B cell (primary cell): ENCODE data around the gene CACNA1A. TPM values are rescaled to one million over a fixed set of nuclear protein-coding genes. Genes with fewer than 3 reads are reported as not detected.

Source experiments
- ATAC-seq: fragments of 200-7000 bp; cut with Tn5 transposase; one replicate; pipeline ENCODE4 v1.10.0; 2021; ENCODE audit warnings: low read depth, mild to moderate bottlenecking, moderate number of reproducible peaks, moderate library complexity
- CTCF ChIA-PET: fragments of 350-600 bp; sonication (Branson Sonifier 250); formaldehyde crosslinking; loops from one replicate; lab custom pipeline; 2021; ENCODE audit warnings: antibody characterized with exemption, inconsistent platforms; lab: Charles Lee
- POLR2A ChIA-PET: fragments of 350-600 bp; sonication (Branson Sonifier 250); formaldehyde crosslinking; loops from one replicate; lab custom pipeline; 2021; ENCODE audit warnings: antibody characterized with exemption; lab: Charles Lee
- DNase-seq: peaks from one replicate; pipeline ENCODE4 v3.0.0; 2013
- H2AFZ ChIP-seq: 2 replicates; pipeline ENCODE4 v1.6.1; 2012; ENCODE audit warnings: mild to moderate bottlenecking, low read depth, low read length; ENCODE audit not compliant: insufficient read depth, poor library complexity, severe bottlenecking
- H3K27ac ChIP-seq, 2 donors: 1 replicate in 1 of 2; 2 replicates in 1 of 2; pipeline ENCODE4 v1.5.1; 2012 to 2013; ENCODE audit warnings: low read length in 2 of 2, mild to moderate bottlenecking in 2 of 2, moderate library complexity in 1 of 2
- H3K27me3 ChIP-seq, 4 experiments: fragments of 200-600 bp in 1 of 4; sonication (generic) in 1 of 4; replicated peaks in 1 of 4; 1 replicate in 2 of 4; 2 replicates in 2 of 4; pipeline versions ENCODE4 v1.6.1 to v1.7.0; 2013 to 2016; ENCODE audit warnings: low read length in 3 of 4, mild to moderate bottlenecking in 2 of 4, mixed read lengths in 1 of 4, moderate library complexity in 1 of 4; ENCODE audit not compliant: insufficient read depth in 4 of 4, control insufficient read depth in 3 of 4; ENCODE audit errors: control extremely low read depth in 1 of 4
- H3K36me3 ChIP-seq, 2 experiments: replicated peaks in 1 of 2; 1 replicate in 1 of 2; 2 replicates in 1 of 2; pipeline versions ENCODE4 v1.6.1 to v1.7.1; 2013; ENCODE audit warnings: low read length in 1 of 2; ENCODE audit not compliant: insufficient read depth in 2 of 2, control insufficient read depth in 1 of 2; ENCODE audit errors: control extremely low read depth in 1 of 2, extremely low read depth in 1 of 2
- H3K4me1 ChIP-seq, 2 donors: fragments of 200-600 bp in 1 of 2; sonication (generic) in 1 of 2; 1 replicate in 1 of 2; 2 replicates in 1 of 2; pipeline versions ENCODE4 v1.5.1 to v1.6.1; 2013 to 2017; ENCODE audit warnings: low read length in 2 of 2; ENCODE audit not compliant: control insufficient read depth in 2 of 2, insufficient read depth in 2 of 2
- H3K4me2 ChIP-seq: replicated peaks from 2 replicates; pipeline ENCODE3; 2012; ENCODE audit warnings: mild to moderate bottlenecking, low read depth, low read length; ENCODE audit not compliant: poor library complexity, severe bottlenecking
- H3K4me3 ChIP-seq, 5 experiments: fragments of 200-600 bp in 1 of 5; sonication (generic) in 1 of 5; 1 replicate in 3 of 5; 2 replicates in 2 of 5; pipeline versions ENCODE4 v1.5.1 to v1.7.0; 2011 to 2016; ENCODE audit warnings: low read length in 4 of 5, mild to moderate bottlenecking in 4 of 5, low read depth in 2 of 5, control low read depth in 1 of 5, moderate library complexity in 1 of 5; ENCODE audit not compliant: insufficient read depth in 1 of 5; ENCODE audit errors: control extremely low read depth in 1 of 5, extremely low read depth in 1 of 5
- H3K79me2 ChIP-seq: fragments of 200-600 bp; sonication (generic); one replicate; pipeline ENCODE4 v1.6.0; 2016; ENCODE audit warnings: low read length; ENCODE audit not compliant: control insufficient read depth, insufficient read depth
- H3K9ac ChIP-seq: fragments of 200-600 bp; sonication (generic); 2 replicates; pipeline ENCODE4 v1.6.1; 2017; ENCODE audit warnings: mild to moderate bottlenecking, low read length, moderate library complexity
- H3K9me3 ChIP-seq, 3 donors: one replicate each; pipeline versions ENCODE4 v1.6.1 to v1.7.1; 2013; ENCODE audit warnings: low read length in 2 of 3; ENCODE audit not compliant: control insufficient read depth in 2 of 3, insufficient read depth in 1 of 3; ENCODE audit errors: control extremely low read depth in 1 of 3
- H4K20me1 ChIP-seq: 2 replicates; pipeline ENCODE4 v1.6.0; 2012; ENCODE audit warnings: mild to moderate bottlenecking, low read length; ENCODE audit not compliant: insufficient read depth, control insufficient read depth, poor library complexity, severe bottlenecking
- H3K27ac Mint-ChIP-seq: one replicate; pipeline ENCODE4 v1.8.0; 2021; ENCODE audit warnings: mixed read lengths
- H3K27me3 Mint-ChIP-seq: one replicate; pipeline ENCODE4 v1.8.0; 2021; ENCODE audit warnings: mixed read lengths
- H3K4me1 Mint-ChIP-seq: one replicate; pipeline ENCODE4 v1.8.0; 2021; ENCODE audit warnings: mixed read lengths
- H3K4me3 Mint-ChIP-seq: one replicate; pipeline ENCODE4 v1.8.0; 2021; ENCODE audit warnings: mixed read lengths
- H3K9me3 Mint-ChIP-seq: one replicate; pipeline ENCODE4 v1.8.0; 2022; ENCODE audit warnings: mixed read lengths; ENCODE audit not compliant: insufficient read depth
- EZH2 ChIP-seq: IDR thresholded peaks from 2 replicates; pipeline ENCODE4 v1.6.1; 2012; ENCODE audit warnings: borderline replicate concordance, low read depth, mild to moderate bottlenecking, moderate library complexity, low read length; ENCODE audit not compliant: insufficient read depth, poor library complexity, severe bottlenecking
- WGBS: methylation state at CpG from one replicate; pipeline ENCODE4 v1.1.5; 2013; ENCODE audit warnings: missing lambda C conversion rate; ENCODE audit not compliant: insufficient coverage; 5-methylcytosine and 5-hydroxymethylcytosine counted together
- intact Hi-C: fragments of 100-400 bp; cut with micrococcal nuclease; formaldehyde crosslinking; loops from one replicate; pipeline ENCODE4 v1.10.0; 2022
- polyA plus RNA-seq: library from polyadenylated mRNA; depleted of rRNA; stranded (reverse); fragments of >200 nt; gene quantifications from 2 replicates; pipeline ENCODE4 v1.2.3, GENCODE V29; 2012
- total RNA-seq, 2 donors: library from RNA; stranded (reverse); fragments of 120-200 nt in 1 of 2; gene quantifications; 1 replicate in 1 of 2; 2 replicates in 1 of 2; pipeline versions ENCODE4 v1.2.3 to v1.2.4, GENCODE V29; 2013 to 2022
- TF ChIP-seq, protein P1 (sequence below): fragments of 200-600 bp; IDR thresholded peaks from one replicate; pipeline ENCODE4 v1.8.0; 2022; ENCODE audit warnings: antibody characterized with exemption, mild to moderate bottlenecking

Gene CACNA1A
- total and polyA plus RNA-seq, 2 donors (not counting 1 experiment from before 2014, with no cell fraction given) = 1.2 to 1.3 TPM

DNA sequence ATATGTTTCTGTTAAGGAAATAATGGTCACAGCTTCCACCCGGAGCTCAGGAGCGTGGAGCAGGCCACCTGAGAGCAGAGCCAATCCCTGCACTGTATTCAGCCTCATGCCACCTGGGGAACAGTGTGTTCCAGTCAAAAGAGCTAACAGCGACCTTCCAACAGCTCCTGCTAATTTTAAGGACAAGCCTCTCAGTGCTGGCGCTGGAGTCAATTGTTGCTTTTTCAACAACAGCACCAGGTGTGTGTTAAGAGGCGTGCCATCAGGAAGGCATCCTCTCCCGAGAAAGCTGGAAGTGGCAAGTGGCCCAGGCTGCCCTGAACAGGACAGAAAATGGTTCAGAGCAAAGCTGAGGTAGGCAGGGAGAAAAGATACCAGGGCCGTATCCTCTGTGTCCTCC lies 102.0 kb downstream of the CACNA1A start:
- H3K27ac ChIP-seq = no peak overlapping the region
- H3K79me2 ChIP-seq = no peaks in the 10 kb centered on the region
- no peak for DNase-seq
- H3K4me1 ChIP-seq = no peaks in the 10 kb centered on the region
- peaks cover 26% of the 10 kb centered on the region for H3K27me3 Mint-ChIP-seq
- intact Hi-C loops = no loop called here
- POLR2A ChIA-PET = interaction anchor here (0.5 kb wide), 1 partner anchor 153 kb away, joined by 4 read pairs; no protein-coding TSS in a partner anchor
- H3K9ac ChIP-seq = no peak overlapping the region
- ATAC-seq = no peak
- no peak overlapping the region for H3K4me3 ChIP-seq
- H3K9me3 Mint-ChIP-seq = peaks cover 3% of the 10 kb centered on the region
- H4K20me1 ChIP-seq = no peaks in the 10 kb centered on the region
- peaks cover 0 to 16% (median 7%) of the 10 kb centered on the region in 3 donors for H3K9me3 ChIP-seq
- no peak overlapping the region for H3K4me2 ChIP-seq
- H2AFZ ChIP-seq = no peak overlapping the region
- peaks cover 0 to 9% (median under 1%) of the 10 kb centered on the region in 4 experiments for H3K27me3 ChIP-seq
- WGBS = 77% methylated on average over 7 of the region's 7 CpGs
- no peak for TF ChIP-seq EZH2
- TF ChIP-seq, protein P1, sequence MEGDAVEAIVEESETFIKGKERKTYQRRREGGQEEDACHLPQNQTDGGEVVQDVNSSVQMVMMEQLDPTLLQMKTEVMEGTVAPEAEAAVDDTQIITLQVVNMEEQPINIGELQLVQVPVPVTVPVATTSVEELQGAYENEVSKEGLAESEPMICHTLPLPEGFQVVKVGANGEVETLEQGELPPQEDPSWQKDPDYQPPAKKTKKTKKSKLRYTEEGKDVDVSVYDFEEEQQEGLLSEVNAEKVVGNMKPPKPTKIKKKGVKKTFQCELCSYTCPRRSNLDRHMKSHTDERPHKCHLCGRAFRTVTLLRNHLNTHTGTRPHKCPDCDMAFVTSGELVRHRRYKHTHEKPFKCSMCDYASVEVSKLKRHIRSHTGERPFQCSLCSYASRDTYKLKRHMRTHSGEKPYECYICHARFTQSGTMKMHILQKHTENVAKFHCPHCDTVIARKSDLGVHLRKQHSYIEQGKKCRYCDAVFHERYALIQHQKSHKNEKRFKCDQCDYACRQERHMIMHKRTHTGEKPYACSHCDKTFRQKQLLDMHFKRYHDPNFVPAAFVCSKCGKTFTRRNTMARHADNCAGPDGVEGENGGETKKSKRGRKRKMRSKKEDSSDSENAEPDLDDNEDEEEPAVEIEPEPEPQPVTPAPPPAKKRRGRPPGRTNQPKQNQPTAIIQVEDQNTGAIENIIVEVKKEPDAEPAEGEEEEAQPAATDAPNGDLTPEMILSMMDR = no peak
- no peaks in the 10 kb centered on the region for H3K36me3 ChIP-seq
- CTCF ChIA-PET = no interaction called here
- no peaks in the 10 kb centered on the region for H3K4me1 Mint-ChIP-seq
- H3K27ac Mint-ChIP-seq = no peak overlapping the region
- no peak overlapping the region for H3K4me3 Mint-ChIP-seq

DNA sequence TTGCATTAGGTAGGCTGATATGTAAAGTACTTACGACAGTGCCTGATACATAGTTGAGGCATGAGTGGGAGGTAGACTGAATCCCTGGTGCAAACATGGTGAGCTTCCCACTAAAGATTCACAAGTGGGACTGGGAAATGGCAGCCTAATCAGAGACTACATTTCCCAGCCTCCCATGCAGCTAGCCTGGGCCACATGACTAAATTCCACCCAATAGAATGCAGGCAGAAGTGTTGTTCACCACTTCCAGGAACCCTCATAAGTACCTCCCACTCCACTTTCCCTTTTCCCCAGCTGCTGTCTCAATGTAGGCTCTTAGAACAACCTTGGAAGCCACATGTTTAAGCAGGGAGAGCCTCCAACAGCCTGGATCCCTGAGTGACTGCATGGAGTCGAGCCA lies 104.9 kb downstream of the CACNA1A start:
- TF ChIP-seq EZH2 = no peak
- TF ChIP-seq, protein P1 = no peak
- Mint-ChIP-seq H3K27ac (no peak overlapping the region), H3K4me1 (no peaks in the 10 kb centered on the region), H3K4me3 (no peak overlapping the region), H3K9me3 (peaks cover 3% of the 10 kb centered on the region), H3K27me3 (peaks cover 30% of the 10 kb centered on the region)
- no peak overlapping the region for H3K4me3 ChIP-seq
- no peaks in the 10 kb centered on the region for H4K20me1 ChIP-seq
- no peak overlapping the region for H2AFZ ChIP-seq
- WGBS = no CpG with 5 or more reads among the region's 2 CpGs
- no peak overlapping the region for H3K27ac ChIP-seq
- ChIA-PET CTCF (interaction anchor here (0.5 kb wide), 1 partner anchor 9 kb away, joined by 3 read pairs; no protein-coding TSS in a partner anchor), POLR2A (no interaction called here)
- no peak for DNase-seq
- peaks cover 0 to 17% (median 7%) of the 10 kb centered on the region in 3 donors for H3K9me3 ChIP-seq
- H3K36me3 ChIP-seq = no peaks in the 10 kb centered on the region
- H3K4me2 ChIP-seq = no peak overlapping the region
- ATAC-seq = no peak
- no peak overlapping the region for H3K9ac ChIP-seq
- no peaks in the 10 kb centered on the region for H3K4me1 ChIP-seq
- intact Hi-C loops = no loop called here
- H3K79me2 ChIP-seq = no peaks in the 10 kb centered on the region
- H3K27me3 ChIP-seq = peaks cover 0 to 18% (median 1%) of the 10 kb centered on the region in 4 experiments
